HG03520 (cell line): ENCODE data around the gene MTRR.
"Not testable (repeated sequence)": the region's sequence is repeated elsewhere in the genome, so short reads cannot be mapped to it uniquely, and the experiment has no call there.

Experiments
- ATAC-seq: cut with Tn5 transposase; IDR thresholded peaks from one replicate; pipeline ENCODE4 v1.9.1; 2021; ENCODE audit warnings: mild to moderate bottlenecking, moderate library complexity; ENCODE audit not compliant: unreplicated experiment

Gene MTRR

GRCh38 chr5:7894439-7894838 lies 25.5 kb downstream of the MTRR start:
- ATAC-seq: no peak

DNA sequence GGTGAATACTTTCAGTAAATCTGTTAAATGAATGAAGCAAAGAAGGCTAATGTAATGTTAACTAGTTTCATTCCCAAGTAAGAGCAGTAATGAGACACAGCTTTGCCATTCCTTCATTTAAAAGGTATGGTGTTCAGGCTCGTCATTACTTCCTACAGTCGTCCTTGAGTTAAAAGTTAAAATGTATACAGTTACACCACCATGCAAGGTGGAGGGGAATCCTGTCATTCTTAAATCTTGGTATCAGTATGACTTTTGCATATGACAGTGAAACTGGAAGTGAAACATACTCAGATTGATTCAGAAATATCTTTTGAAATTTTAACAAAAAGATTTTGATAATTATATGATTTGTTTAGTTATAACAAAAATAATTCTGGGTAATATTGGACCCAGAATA lies 25.9 kb downstream of the MTRR start:
- ATAC-seq: peak; percentile 97

DNA sequence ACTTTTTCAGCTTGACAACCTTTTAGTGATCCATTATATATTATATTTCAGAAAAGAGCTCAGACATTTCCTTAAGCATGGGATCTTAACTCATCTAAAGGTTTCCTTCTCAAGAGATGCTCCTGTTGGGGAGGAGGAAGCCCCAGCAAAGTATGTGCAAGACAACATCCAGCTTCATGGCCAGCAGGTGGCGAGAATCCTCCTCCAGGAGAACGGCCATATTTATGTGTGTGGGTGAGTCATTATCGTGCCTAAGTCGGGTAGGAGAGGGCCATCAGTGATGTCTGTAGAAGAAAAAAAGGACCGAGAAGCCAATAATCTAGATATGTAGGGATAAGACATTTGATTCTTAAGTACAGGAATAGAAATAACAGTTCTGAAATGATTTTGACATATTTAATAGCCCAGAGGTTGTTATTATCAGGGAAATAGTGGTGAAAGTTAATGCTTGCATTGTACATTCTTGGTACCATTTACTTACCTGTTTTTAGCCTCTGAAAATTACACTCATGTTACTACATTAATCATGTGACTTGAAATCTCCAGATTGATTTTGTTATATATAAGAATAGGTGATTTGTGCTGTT lies 28.2 kb downstream of the MTRR start:
- ATAC-seq: no peak

- no peak for ATAC-seq
These were observed 33.3 kb downstream of the MTRR start for GRCh38 chr5:7902201-7902600.

DNA sequence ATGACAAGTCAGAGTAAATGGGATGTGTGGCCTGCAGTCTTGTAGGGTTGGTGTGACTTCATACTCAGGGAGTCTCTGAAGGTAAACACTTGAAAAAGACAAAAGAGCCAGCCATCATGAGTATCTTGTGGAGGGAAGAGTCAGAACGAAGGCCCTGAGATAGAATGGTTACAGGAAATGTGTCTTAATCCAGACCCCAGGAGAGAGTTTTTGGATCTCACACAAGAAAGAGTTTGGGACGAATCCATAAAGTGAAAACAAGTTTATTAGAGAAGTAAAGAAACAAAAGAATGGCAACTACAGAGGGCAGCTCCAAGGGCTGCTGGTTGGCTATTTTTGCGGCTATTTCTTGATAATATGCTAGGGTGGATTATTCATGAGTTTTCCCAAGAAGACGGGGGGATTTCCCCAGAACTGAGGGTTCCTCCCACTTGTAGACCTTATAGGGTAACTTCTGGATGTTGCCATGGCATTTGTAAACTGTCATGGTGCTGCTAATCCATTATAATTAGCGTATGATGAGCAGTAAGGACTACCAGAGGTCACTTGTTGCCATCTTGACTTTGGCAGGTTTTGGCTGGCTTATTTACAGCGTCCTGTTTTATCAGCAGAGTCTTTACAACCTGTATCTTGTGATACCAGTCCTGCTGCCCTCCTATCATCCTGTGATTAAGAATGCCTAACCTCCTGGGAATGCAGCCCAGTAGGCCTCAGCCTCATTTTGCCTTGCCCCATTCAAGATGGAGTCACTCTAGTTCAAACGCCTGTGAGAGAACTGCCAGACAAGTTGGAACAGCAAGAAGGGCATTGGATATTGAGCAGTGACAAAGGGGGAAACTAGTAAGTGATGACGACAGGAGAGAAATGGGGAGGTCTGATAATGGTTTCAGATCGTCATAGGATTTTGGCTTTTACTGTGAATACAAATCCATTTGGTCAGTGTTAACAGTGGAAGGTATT lies 34.0 kb downstream of the MTRR start:
- ATAC-seq: no peak

DNA sequence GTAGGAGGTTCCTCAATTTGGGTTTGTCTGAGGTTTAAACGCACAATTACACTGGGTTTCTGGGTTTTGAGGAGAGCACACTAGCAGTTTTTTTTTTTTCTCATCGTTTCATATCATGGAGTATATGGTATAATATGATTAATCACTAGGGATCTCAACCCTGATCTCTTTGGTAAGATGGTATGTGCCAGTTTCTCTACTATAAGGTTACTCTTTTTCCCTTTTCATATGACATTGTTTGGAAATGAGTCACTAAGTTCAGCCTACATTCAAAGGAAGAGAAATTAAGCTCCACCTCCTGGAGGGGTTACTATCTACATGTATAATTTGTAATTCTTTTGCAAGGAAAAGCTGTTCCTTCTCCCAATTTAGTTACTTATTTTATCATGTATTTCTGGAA lies 35.2 kb downstream of the MTRR start:
- ATAC-seq: no peak

GRCh38 chr5:7907612-7908011 lies 38.7 kb downstream of the MTRR start:
- no peak for ATAC-seq

DNA sequence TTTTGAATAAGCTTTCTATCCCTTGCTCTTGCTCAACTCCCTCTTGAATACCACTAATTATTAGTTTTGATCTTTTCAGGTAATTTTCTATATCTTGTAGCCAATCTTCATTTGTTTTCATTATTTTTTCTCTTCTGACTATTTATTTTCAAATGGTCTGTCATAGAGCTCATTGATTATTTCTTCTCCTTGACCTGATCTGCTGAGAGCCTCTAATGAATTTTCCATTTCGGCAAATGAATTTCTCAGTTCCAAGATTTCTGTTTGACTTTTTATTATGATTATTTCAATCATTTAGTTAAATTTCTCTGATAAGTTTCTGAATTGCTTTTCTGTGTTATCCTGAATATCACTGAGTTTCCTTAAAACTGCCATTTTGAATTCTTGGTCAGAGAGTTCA lies 39.4 kb downstream of the MTRR start:
- ATAC-seq: no peak

DNA sequence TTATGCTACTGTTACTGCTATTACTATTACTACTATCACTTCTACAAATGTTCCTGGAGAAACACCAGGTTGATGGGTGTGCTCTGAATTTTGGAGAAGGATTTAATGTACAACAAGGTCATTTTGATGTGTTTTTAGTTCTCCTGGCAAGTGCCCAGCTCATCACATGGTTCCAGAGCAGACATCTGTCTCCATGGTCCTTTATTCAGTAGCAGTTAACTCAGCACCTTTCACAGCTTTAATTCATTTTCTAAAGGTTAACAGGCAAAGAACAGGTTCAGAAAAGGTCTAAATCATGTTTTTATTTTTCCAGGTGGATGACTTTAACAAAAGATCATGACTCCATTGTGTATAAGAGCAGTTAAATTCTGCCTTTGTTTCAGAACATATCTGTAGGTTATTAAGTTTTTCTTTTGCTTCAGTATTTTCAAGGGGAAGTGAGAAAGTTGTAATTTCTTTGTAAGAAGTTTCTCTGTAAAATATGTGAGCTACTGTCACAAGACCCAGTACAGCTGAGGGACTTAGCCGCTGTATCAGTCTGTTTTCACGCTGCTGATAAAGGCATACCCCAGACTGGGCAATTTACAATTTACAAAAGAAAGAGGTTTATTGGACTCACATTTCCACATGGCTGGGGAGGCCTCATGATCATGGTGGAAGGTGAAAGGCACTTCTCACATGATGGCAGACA lies 41.9 kb downstream of the MTRR start:
- no peak for ATAC-seq

GRCh38 chr5:7911429-7911771 lies 42.5 kb downstream of the MTRR start:
- not testable (repeated sequence) for ATAC-seq

DNA sequence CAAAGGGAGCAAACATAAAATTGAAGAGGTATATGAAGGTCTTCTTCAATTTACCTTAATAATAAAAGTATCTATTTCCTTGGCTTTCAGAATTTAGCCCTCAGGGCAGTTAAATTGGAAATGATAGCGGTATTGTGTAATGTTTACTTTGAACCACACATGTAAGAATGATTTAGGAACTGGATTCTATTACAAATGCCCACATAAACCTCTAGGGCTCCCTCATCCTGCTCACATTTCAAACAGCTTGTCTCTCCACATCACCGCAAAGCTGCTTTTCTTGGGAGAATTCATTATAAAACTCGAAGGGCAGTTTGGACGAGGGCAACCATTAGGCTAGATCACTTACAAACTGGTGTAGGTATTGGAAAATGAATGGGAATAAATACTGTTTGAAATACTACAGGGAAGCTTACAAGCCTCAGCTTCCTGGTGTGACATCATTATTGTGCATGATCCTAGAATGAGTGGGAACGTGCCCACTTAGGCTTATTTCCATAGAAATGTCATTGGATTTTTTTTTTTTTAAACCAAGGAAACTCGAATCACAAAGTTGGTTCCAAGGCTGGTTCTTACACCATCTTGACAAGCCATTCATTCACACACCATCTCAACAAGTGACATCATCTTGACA lies 47.3 kb downstream of the MTRR start:
- no peak for ATAC-seq

DNA sequence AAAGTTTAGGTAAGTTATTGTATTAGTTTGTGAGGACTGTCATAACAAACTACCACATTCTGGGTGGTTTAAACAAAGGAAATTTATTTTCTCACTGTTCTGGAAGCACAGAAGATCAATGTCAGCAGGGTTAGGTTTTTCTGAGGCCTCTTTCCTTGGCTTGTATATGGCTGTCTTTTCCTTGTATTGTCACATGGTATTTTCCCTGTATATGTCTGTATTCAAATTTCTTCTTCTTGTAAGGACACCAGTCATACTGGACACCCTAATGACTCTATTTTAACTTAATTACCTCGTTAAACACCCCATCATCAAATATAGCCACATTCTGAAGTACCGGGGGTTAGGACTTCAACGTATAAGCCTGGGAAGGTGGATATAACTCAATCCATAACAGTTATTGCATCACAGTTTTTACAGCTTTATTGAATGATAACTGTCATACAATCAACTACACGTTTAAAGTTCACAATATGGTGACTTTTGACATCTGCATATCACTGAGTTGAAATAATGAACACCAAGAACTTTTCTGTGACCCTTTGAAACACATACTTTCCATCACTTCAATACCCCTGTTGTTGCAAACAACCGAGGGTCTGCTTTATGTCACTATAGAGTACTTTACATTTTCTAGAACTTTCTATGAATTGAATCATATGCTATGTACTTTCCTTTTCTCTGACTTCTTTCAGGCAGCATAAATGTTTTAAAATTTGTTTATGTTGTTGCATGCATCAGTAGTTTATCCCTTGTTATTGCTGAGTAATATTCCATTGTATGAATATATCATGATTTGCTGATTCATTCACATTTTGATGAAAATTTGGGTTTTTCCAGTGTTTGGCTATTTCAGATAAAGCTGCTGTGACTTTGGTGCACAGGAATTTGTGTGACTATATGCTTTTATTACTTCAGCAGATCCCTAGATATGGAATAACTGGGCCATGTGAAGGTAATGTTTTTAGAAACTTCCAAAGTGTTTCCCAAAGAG lies 48.5 kb downstream of the MTRR start:
- ATAC-seq: no peak

GRCh38 chr5:7925961-7926695 lies 57.2 kb downstream of the MTRR start:
- no peak for ATAC-seq

- no peak for ATAC-seq
These were observed 57.8 kb downstream of the MTRR start for GRCh38 chr5:7926720-7927119.

GRCh38 chr5:7927466-7928375 lies 58.8 kb downstream of the MTRR start:
- ATAC-seq: peak; percentile 89

- ATAC-seq: no peak
These were observed 61.1 kb downstream of the MTRR start for GRCh38 chr5:7930011-7930410.

- no peak for ATAC-seq
These were observed 72.7 kb downstream of the MTRR start for GRCh38 chr5:7941692-7942091.

- no peak for ATAC-seq
These were observed 78.4 kb downstream of the MTRR start for GRCh38 chr5:7947301-7947700.
